GM19238 (cell line): ENCODE data around the gene ZNF296.
A peak's percentile ranks its signal among the peaks of the same experiment; 100 is the strongest.
"Not testable (repeated sequence)": the region's sequence is repeated elsewhere in the genome, so short reads cannot be mapped to it uniquely, and the experiment has no call there.

Experiments used
- DNase-seq: peaks from one replicate; pipeline ENCODE4 v3.0.0; 2011; ENCODE audit warnings: low spot score; ENCODE audit not compliant: insufficient read length

Gene ZNF296

GRCh38 chr19:45076029-45076850, at the start of gene ZNF296:
Gene ZNF296, minus strand, starts transcription at chr19:45076478. Its CDS starts 105 bp downstream, at chr19:45076373.
- peak; percentile 93 for DNase-seq

- no peak for DNase-seq
These were observed 49.1 kb upstream of the ZNF296 start for GRCh38 chr19:45125360-45125759.

DNA sequence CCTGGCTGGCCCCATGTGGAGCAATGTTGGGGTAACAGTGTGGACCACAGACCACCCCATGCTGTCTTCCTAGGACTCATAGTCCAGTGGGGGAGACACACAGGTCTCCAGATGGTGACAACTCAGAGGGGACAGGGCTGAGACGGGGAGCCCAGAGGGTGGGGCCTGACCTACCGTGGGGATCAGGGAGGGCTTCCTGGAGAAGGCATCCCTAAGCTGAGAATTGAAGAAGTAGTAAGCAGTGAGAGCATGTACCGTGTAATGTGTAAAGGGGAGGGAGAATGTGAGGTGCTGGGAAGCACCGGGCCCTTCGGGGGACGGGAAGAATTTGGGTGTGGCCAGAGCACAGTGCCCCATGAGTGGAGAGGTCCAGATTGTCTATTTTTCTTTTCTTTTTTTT, 47.7 kb upstream of the ZNF296 start:
- DNase-seq: no peak

GRCh38 chr19:45123440-45123850, 47.2 kb upstream of the ZNF296 start:
- no peak for DNase-seq

GRCh38 chr19:45122832-45123231, 46.6 kb upstream of the ZNF296 start:
- DNase-seq: no peak

- DNase-seq: no peak
These were observed 45.6 kb upstream of the ZNF296 start for GRCh38 chr19:45121827-45122345.

GRCh38 chr19:45119582-45119981, 43.3 kb upstream of the ZNF296 start:
- DNase-seq: no peak

- peak; percentile 54 for DNase-seq
These were observed 42.5 kb upstream of the ZNF296 start for GRCh38 chr19:45118591-45119355.

GRCh38 chr19:45118106-45118505, 41.8 kb upstream of the ZNF296 start:
- no peak for DNase-seq

DNA sequence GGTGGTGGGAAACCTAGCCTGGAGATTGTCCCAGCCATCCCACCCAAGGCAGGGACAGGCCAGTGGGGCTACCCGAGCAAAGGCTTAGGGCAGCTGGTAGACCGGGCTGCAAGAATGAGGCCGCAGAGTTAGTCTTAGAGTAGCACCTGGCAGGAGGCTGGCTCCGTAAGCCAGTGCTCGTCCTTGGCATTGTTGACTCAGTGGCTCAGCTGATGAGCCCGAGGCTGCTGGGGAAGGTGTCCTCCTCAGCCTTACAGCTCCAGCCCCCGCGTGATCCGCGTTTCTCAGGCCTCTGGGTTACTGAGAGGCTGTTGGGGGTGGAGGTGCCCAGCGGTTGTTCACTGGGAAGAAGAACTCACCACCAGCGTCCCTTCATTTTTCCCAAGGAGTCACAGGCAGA, 41.4 kb upstream of the ZNF296 start:
- DNase-seq: no peak

DNA sequence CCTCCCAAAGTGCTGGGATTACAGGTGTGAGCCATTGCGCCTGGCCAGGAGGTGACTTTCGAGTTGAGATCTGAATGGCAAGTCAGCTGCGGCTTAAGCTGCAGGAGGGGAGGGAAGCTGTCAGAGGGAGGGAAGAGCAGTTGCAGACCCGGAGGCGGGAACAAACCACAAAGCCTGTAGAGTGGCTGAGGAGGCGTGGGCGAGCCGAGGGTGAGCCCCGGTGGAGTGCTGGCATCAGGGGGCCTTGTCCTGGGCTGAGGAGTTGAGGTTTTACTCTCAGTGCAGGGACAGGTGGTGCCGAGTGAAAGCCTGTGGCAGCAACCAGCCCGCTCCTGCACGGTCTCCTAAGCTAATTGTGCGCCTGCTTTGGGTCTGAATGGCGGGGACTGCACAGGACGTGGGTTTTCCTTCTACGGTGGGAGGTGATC, 40.9 kb upstream of the ZNF296 start:
- peak; percentile 60 for DNase-seq

DNA sequence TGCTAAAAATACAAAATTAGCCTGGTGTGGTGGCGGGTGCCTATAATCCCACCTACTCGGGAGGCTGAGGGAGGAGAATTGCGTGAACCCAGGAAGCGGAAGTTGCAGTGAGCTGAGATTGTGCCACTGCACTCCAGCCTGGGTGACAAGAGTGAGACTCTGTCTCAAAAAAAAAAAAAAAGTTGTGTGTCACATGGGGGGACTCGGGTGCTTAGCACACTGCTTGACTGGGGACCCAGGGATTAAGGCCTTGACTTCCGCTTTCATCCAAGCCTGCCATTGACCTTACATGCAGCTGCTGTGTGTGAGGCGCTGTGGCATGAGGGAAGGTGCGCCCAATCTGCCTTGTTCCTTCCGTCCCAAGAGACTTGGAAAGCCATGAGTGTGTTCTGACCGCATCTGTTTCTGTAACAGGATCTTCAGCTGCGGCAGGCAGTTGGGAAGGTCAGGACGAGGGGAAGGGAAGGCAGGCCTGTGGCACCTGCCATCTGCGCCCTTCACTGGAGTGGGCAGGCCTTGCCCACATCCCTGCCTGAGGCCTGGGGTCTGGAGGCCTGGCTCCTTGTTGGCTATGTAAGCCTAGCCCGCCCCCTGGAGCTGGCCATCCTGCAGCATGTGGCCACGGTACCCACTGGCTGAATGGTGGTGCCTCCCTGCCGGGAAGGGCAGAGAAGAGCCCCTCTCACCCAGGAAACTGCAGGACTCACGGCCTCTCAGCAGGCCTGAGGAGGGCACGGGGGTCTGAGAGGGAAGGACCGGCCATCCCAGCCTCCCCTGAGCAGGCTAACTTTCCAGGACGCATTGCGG, 39.7 kb upstream of the ZNF296 start:
- DNase-seq: no peak

DNA sequence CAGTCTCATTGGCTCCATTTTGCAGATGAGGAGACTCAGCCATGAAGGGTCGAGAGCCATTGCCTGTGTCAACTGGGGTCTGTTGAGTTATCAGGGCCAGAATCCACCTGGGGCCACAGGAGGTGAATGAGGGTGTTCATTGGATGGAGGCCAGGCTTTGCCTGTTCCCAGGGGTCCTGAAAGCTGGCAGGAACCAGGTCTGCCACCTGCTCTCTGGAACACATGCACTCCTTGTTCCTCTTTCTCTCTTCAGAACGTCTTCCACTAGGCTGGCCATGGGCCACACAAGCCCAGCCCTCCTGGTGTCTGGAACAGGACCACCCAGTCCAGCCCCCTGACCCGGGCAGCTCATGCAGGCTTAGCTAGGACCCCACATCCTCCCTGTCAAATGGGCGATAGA, 37.8 kb upstream of the ZNF296 start:
- DNase-seq: no peak

DNA sequence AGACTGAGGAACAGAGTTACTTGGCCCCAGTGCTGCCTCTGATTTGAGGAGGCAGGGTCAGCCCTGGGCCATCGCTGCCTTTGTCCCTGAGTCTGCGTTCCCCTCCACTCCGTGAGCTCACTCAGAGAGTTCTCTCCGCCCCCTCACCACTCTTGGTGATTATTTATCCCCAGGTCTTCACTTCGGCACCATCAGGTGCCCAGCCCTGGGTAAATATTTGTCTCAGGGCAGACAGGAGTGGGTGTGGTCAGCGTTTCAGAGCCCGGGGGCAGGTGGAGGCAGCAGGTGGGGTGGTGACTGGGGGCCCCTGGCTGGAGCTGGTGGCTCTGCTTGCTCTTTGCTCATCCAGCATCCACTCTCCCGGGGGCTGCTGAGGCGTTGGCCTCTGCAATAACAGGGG, 37.4 kb upstream of the ZNF296 start:
- DNase-seq: no peak

DNA sequence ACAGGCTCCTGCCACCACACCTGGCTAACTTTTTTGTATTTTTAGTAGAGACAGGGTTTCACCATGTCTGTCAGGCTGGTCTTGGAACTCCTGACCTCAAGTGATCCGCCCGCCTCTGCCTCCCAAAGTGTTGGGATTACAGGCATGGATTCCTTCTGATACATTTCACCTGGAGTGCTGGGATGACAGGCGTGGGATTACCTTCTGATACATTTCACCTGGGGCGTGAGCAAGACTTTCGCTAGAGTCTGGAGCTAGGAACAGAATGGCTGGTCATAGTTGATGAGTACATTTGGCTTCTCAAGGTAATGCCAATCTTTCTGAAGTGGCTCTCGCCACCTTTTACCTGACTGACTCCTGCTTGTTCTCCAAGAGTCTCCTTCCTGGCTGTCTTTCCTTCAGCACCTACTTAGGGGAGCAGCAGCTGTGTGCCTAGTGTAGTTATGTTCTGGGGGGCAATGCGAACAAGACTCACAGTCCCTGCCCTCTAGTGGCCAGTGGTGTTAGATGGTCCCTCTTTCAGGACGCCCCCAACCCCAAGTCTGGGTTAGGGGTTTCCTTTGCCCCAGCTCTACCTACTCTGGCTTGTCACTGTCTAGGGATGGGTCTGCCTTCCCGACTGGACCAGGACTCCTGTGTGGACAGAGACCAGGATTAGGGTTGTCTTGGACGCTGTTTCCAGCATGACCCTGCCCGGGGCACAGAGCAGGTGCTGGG, 36.0 kb upstream of the ZNF296 start:
- no peak for DNase-seq

DNA sequence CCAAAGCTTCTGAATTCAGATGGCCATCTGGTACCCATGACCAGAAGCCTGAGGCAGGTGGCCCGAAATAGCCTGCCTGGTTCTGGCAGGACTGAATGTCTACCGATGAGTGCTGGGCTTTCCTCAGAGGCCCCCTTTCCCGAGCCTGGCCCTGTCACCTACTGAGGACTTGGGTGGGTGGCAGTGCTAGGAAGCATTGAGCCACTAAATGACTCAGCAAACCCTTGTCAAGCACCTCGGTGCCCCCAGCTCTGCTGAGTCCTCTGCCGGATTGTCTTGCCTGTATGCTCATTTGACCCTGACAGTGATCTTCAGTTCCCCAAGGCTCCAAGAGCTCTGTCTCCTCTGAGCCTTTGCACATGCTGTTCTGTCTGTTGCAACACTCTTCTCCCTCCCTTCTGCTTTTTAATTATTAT, 34.6 kb upstream of the ZNF296 start:
- no peak for DNase-seq

- no peak for DNase-seq
These were observed 31.4 kb upstream of the ZNF296 start for GRCh38 chr19:45107621-45108150.

DNA sequence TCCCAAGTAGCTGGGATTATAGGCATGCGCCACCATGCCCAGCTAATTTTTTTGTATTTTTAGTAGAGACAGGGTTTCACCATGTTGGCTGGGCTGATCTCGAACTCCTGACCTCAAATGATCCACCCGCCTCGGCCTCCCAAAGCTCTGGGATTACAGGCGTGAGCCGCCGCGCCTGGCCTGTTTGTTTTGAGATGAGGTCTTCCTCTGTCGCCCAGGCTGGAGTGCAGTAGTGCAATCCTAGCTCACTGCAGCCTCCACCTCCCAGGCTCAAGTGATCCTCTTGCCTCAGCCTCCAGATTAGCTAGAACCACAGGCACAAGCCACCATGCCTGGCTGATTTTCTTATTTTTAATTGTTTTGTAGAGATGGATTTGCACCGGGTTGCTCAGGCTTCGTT, 30.1 kb upstream of the ZNF296 start:
- not testable (repeated sequence) for DNase-seq

- no peak for DNase-seq
These were observed 28.5 kb upstream of the ZNF296 start for GRCh38 chr19:45104658-45105349.
